Astrocyte of the spinal cord (primary cell): ENCODE measurements around the gene ST6GAL1.
"Not testable (repeated sequence)": the region's sequence is repeated elsewhere in the genome, so short reads cannot be mapped to it uniquely, and the experiment has no call there.

Experiments
- DNase-seq: peaks from one replicate; pipeline ENCODE4 v3.0.0; 2011; ENCODE audit warnings: low read depth, low spot score
- H3K4me3 ChIP-seq: 2 replicates; pipeline ENCODE4 v1.5.1; 2011; ENCODE audit warnings: low read depth, mild to moderate bottlenecking, low read length, moderate library complexity
- CTCF ChIP-seq: IDR thresholded peaks from 2 replicates; pipeline ENCODE4 v1.5.1; 2012; ENCODE audit warnings: low read depth, mild to moderate bottlenecking, low read length, inconsistent platforms
- in situ Hi-C: cut with HindIII; loops from 2 replicates; pipeline ENCODE4 v1.10.0; 2017; ENCODE audit warnings: low sequenced_read_pairs

Gene ST6GAL1

DNA sequence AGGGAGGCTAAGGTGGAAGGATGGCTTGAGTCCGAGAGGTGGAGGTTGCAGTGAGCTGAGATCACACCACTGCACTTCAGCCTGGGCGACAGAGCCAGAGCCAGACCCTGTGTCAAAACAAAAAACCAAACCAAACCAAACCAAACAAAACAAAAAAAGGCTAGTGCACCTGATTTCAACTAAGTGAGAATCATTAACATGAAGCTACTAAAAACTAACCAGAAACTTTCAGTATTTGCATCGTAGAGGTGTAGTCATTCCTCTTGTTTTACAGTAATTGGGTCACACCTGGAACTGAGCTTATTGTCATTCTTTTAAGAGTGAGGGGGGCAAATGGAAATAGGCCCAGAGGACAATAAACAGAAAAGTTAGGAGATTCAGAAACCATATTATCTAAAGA, 58.5 kb downstream of the ST6GAL1 start:
- no peak overlapping the region for H3K4me3 ChIP-seq
- no peak for TF ChIP-seq CTCF
- DNase-seq, result no peak
- in situ Hi-C loops, result no loop called here

DNA sequence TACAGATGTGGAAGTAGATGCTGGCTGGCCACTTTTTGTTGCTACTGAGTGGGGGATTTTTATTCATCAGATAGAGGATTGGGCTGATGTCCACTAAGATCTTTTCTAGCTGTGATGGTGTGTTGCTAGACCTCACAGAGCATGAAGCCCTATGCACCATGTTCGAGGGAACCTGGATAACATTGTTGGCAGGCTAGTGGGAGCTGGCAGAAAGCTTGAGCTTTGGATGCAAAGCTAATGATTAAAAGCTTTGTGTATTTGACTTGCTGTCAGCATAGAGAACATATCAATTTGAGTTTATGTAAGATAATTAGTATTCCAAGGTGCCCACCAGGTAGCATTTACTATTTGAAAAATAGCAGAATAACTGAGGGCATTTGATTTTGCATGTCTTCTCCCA, 59.1 kb downstream of the ST6GAL1 start:
- in situ Hi-C loops, result no loop called here

GRCh38 chr3:186990277-186990676, 60.0 kb downstream of the ST6GAL1 start:
- TF ChIP-seq CTCF, result no peak
- in situ Hi-C loops, result no loop called here
- H3K4me3 ChIP-seq, result no peak overlapping the region
- no peak for DNase-seq

More for the DNA sequence above, 59.1 kb downstream of the ST6GAL1 start:
- DNase-seq, result no peak
- no peak for TF ChIP-seq CTCF
- H3K4me3 ChIP-seq, result no peak overlapping the region

- in situ Hi-C loops, result no loop called here
- no peak for TF ChIP-seq CTCF
- peak; percentile 76 for DNase-seq
- H3K4me3 ChIP-seq, result no peak overlapping the region
Observed at GRCh38 chr3:186990878-186991308, 60.6 kb downstream of the ST6GAL1 start.

DNA sequence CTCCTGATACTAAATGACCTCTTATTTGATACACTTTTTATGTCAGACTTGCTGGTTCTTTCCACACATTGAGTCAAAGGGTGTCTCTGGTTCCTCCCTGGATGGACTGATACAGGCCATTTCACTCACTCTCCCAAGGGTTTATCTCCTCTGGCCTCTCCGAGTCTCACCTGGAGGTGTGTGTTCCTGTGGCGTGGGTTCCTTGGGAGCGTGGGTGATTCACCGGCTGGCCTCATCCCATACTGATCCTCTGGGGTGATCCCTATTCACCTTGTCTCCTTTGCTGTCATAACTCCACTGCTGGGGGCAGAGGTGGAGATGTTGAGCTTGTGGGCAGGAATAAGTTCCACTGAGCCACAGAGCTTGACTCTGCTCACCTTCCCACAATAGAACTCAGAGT, 61.1 kb downstream of the ST6GAL1 start:
- no peak overlapping the region for H3K4me3 ChIP-seq
- in situ Hi-C loops, result no loop called here
- no peak for TF ChIP-seq CTCF
- no peak for DNase-seq

DNA sequence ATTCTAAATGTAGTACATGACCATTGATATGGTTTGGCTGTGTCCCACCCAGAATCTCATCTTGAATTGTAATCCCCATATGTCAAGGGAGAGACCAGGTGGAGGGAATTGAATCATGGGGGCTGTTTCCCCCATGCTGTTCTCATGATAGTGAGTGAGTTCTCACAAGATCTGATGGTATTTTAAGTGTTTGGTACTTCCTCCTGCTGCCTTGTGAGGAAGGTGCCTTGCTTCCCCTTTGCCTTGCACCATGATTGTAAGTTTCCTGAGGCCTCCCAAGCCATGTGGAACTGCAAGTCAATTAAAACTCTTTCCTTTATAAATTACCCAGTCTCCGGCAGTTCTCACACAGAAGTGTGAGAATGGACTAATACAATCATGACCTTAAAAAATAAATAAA, 61.8 kb downstream of the ST6GAL1 start:
- DNase-seq, in situ Hi-C loops, H3K4me3 ChIP-seq: not testable (repeated sequence)

DNA sequence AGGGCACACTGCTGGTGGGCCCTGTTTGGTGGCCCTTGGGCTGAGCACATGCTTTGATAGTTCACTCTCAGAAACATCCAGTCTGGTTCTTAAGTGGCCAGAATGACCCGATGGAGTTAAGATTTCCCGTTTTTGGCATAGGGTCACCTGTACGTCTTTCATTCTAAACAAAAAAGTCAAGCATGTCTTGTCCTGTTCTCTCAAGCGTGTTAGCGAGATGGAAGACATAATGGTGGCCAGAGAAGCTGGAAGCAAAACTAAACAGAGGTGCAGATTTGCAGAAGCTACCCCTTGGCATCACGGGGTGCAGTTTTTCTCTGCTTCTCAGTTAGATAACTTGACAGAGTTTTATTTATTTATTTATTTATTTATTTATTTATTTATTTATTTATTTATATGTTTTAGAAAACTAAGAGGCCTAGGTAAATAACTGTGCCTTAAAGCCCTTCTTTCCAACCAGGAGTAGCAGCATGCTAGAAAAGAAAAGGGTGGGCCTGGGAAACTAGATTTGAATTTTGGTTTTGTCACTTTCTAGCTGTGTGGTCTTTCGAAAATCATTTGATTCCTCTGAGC, 63.0 kb downstream of the ST6GAL1 start:
- no peak for DNase-seq
- no peak overlapping the region for H3K4me3 ChIP-seq
- in situ Hi-C loops, result no loop called here
- no peak for TF ChIP-seq CTCF
